Measurements from ENCODE around the gene GULP1.

Gene GULP1

DNA sequence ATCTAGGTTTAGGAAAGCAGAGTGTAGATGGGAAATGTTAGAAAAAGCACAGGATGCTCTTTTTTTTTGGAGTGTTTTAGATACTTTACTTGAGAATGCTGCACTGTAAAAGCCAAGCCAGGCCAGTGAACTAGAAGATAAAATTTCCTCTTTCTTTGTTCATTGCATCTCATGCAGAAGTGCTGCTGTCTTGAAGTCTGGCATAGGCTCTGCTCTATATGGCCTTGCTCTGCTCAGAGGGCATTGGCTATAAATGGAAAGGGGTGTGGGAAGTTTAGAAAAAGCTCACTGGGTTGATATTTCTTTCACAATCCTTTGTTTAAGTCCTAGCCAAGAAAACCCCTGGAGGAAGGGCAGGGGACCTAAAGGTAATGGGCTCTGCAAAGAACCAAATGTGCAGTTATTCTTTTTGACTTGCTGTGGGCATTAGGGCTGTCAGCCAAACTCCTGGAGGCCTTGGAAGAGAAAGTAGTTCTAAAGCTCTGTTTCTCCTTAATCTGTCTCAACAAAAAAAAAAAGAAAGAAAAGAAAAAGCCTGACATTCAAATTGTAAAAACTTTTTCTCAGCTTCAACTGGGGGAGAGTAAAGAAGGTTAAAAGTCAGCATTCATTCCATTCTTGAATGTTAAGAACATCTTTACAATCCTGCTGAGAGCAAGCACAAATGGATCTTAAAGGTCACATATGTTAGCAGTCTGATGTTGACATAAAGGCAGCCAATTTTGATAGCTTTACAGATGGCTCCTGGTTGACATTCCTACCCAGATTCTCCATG is 338.3 kb downstream of the GULP1 start:
- in situ Hi-C loops (cut with MboI; ENCODE audit: low sequenced_read_pairs) = no loop called here

DNA sequence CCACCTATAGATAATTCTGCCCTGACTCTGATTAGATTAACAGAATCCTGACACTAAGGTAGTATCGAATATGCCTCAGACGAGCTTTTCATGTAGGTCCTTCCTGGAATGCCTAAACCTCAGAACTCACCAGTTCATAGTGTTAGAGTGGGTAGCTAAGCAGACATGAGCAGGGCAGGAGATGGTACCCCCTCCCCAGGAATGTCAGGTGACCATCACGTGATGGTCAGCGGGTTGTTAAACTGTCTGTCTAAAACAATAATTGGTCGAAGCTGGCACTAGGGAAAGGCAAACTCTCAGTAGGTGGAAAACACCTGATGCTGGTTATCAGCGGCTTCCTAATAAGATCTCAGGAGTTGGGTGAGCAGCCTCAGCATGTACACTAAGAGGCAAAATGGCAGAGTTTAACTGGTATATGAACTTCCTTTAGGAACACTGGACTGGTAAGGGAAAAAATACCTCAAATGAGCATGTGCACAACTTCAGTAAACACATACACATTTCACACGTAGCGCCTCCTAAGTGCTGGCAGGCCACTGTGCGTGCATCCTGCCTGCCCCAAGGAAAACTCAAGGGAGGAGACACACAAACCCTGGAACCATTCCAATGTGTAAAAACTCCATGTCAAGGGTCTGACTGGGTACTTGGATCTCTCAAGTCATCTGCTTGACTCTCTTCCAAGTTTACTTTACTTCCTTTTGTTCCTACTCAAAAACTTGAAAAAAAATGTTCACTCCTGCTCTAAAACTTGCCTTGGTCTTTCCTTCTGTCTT is 339.5 kb downstream of the GULP1 start:
- in situ Hi-C loops (cut with MboI; ENCODE audit: low sequenced_read_pairs) = no loop called here

DNA sequence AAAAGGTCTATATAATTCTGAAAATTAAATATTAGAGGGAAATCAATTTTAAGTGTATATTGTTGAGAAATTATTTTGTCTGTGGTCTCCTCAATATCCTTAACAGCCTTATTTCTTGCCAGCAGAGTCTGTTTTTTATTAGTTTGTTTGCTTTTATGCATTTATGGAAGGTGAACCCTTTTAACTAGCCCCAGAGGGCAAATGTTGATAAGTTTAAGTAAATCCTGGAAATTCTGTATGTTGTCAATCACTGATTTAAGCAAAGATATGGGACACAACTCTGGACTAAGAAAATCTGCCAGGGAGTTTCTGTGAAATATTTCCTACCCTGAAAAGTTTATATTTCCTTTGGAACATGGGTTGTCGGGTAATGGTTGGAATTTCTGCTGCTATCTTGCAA is 343.0 kb downstream of the GULP1 start:
- in situ Hi-C loops (cut with MboI; ENCODE audit: low sequenced_read_pairs) = no loop called here

Measured in HL-60/S4 treated with phorbol 12-myristate 13-acetate at 8.2 ng/mL for 4 days and 3 days (cell line).